Stomach (tissue), 4 donors: ENCODE data around the gene BCKDK.

ENCODE experiments used
- EP300 ChIP-seq: sonication (generic); formaldehyde crosslinking; IDR thresholded peaks from one replicate; pipeline ENCODE4 v1.6.1; 2017; ENCODE audit warnings: antibody characterized with exemption
- POLR2AphosphoS5 ChIP-seq, 3 donors: sonication (generic); formaldehyde crosslinking; IDR thresholded peaks; one replicate each; pipeline ENCODE4 v1.6.1; 2016; ENCODE audit warnings: antibody characterized with exemption in 3 of 3
- TF ChIP-seq, protein P1 (sequence below), 7 experiments: fragments of 450-650 bp in 4 of 7; fragments of 200-600 bp in 3 of 7; sonication (generic) in 3 of 7; IDR thresholded peaks; one replicate each; pipeline ENCODE4 v1.5.1; 2016 to 2019; ENCODE audit warnings: antibody characterized with exemption in 7 of 7, control low read depth in 2 of 7, mild to moderate bottlenecking in 1 of 7

- TF ChIP-seq EP300 (no peak), POLR2AphosphoS5 (IDR thresholded peaks at IDR 0.05) (peak in 1 of 3 donors; percentile 28)
- TF ChIP-seq, protein P1, sequence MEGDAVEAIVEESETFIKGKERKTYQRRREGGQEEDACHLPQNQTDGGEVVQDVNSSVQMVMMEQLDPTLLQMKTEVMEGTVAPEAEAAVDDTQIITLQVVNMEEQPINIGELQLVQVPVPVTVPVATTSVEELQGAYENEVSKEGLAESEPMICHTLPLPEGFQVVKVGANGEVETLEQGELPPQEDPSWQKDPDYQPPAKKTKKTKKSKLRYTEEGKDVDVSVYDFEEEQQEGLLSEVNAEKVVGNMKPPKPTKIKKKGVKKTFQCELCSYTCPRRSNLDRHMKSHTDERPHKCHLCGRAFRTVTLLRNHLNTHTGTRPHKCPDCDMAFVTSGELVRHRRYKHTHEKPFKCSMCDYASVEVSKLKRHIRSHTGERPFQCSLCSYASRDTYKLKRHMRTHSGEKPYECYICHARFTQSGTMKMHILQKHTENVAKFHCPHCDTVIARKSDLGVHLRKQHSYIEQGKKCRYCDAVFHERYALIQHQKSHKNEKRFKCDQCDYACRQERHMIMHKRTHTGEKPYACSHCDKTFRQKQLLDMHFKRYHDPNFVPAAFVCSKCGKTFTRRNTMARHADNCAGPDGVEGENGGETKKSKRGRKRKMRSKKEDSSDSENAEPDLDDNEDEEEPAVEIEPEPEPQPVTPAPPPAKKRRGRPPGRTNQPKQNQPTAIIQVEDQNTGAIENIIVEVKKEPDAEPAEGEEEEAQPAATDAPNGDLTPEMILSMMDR (IDR thresholded peaks at IDR 0.05): no peak
Measured at GRCh38 chr16:31118223-31119155, 10.3 kb downstream of the BCKDK start.
